Stimulated activated CD4-positive, alpha-beta T cell treated with anti-CD3 and anti-CD28 coated beads, TNF-alpha, amount 100 ng/mL, for 1 hour (primary cell): ENCODE results near the gene YBX2.

Source experiments
- DNase-seq, 3 donors: peaks; one replicate each; pipeline ENCODE4 v3.0.0-alpha.2; 2020; ENCODE audit warnings: low read depth in 3 of 3, low spot score in 1 of 3

YBX2 gene

DNA sequence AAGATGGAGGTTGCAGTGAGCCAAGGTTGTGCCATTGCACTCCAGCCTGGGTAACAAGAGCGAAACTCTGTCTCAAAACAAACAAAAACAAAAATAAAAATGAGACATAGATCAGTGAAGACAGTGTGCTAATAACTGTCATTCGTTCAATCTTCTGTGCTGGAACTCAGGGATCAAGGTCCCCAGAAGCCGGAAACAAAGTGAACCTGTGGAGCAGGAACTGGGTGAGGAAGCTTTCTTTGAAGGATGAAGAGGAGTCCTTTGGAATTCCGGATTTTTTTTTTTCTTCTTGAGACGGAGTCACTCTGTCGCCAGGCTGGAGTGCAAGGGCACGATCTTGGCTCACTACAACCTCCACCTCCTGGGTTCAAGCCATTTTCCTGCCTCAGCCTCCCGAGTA lies 15.0 kb downstream of the YBX2 start:
- no peak for DNase-seq

- DNase-seq = no peak
Measured at GRCh38 chr17:7266784-7267183, 27.7 kb downstream of the YBX2 start.

DNA sequence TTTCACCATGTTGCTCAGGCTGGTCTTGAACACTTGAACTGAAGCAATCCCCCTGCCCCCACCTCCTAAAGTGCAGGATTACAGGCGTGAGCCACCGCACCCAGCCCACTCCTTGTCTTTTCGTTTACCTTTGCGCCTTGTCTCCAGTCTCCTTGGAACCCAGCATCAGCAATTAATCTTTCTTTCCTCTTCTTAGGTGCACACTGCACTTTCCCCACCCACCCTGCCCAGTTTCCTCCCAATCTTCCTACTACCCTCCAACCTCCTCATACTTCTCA lies 30.7 kb downstream of the YBX2 start:
- no peak for DNase-seq

DNA sequence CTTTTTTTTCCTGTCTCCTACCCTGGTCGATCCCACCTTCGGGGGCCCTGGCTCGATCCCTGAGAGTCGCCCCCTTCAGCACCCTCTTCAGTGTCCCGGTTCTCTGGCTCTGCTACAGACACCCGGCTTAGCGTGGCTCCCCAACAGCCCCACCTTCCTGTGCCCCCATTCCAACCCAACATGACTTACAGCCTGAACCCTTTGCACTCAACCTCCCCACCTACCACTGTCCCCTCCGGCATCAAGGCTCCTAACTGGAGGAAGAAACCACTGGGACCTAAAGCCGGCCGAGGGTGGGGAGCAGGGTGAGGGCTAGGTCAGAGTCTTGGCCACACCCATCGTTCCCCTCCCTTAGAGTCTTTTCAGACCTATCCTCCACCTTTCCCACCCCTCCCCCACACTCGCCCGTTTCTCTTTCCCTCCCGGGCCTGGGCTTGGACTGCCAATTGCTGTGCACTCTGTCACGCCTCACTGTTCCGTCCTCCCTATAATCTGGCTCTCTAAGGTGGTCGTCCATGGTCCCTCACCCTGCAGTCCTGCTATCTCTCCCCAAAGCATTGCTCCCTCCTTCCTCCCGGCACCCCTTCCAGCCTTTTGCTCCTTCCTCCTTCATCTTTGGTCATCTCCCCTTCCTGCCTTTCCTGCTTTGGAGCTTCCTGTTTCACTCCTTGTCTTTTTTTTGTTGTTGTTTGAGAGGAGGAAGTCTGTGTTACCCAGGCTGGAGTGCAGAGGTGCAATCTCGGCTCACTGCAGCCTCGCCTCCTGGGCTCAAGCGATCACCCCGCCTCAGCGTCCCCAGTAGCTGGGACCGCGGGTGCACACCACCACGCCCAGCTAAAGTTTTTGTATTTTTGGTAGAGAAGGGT lies 31.3 kb downstream of the YBX2 start:
- DNase-seq = no peak

DNA sequence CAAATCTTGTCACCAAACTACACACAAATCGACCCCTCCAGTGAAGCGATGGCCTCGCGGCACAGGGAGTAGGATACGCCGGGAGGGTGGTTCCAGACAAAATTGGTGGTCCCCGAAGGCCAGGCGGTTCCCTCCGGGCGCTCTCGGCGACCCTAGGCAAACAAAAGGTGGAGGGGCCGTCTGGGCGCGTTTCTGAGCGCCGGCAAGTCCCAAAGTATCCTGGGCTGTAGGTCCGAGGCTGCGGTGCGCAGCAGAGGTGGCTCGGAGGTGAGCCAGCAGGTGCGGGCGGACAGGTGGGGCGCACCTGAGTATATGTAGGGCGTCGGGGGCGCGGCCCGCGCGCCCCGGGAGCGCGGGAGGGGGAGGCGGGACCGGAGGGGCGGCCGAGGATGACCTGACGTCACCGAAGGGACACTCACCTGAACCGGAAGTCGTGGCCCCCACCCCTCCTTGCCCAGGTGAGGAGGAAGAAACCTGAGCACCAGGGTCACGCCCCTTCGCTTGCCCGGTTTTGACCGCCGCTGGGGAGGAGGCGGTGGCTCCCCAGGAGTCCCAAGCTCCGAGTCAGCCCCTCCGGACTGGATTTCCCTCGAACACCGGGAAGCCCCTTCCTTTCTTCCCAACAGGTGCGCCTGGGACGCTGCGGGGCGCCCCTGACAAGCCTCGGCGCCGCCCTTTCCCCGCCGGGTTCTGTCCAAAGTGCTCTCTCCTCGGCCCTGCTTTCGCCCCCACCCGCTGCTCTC lies 32.1 kb downstream of the YBX2 start, which contains the start of gene CLDN7:
Gene CLDN7, minus strand, starts transcription at position 287 of the 743 bp plus-strand sequence. CDS start 435 bp downstream, outside the sequence.
- DNase-seq = no peak

DNA sequence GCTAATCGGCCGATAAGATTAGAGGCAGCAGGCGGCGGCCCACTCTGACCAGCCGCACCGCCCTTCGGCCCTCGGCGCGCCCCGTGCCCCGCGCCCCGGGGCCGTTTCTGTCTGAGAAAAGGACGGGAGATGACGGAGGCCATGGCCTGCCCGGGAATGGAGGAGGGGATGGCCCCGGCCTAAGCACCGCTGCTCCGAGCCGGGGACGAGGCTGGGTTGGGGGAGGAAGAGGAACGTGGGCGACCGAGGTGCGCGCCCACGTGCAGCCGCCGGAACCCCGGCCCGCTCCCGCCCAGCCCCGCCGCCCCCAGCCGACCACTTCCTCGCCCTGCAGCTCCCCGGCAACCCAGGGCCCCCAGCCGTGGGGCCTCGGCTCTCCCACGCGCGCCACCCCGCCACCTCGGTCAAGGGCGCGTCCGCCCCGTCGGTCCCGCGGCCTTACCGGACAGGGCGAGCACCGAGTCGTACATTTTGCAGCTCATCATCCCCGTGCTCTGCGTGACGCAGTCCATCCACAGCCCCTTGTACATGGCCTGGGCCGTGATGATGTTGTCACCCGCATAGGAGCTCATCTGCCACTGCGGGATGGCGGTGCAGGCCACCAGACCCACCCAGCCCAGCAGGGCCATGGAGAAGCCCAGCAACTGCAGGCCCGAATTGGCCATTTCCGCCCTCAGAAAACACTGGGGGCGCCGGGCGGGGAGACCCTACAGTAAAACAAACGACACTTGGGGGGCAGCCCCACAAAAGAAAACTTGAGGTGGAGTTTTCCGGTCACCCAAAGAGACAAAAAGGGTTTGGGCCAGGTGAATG lies 32.9 kb downstream of the YBX2 start:
- no peak for DNase-seq

DNA sequence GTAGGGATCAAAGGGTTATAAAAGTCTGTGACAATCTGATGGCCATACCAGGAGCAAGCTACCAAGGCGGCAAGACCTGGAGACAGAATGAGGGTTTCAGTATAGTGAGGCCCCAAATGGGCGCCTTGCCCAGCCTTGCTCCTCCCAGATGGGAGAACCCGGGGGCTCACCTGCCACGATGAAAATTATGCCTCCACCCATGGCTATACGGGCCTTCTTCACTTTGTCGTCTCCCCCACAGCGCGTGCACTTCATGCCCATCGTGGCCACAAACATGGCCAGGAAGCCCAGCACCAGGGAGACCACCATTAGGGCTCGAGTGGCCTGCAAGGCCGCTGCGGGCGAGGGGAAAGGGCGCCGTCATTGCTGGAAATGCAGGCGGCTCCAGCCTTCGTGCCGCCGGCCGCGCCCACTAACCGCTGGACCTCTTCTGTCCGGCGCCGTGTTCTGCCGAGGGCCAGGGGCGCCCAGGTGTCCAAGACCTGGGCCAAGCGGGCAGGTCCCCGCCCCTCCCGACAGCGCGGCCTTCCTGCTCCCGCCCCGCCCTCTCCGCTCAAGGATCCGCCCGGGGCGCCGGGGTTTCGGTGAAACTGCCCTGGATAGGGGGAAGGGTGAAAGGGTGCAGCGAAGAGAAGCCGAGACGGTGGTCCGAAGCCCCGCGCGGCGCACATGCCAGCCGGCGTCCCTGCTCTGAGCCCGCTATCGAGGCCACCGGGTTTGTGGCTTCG lies 33.6 kb downstream of the YBX2 start:
- no peak for DNase-seq

- no peak for DNase-seq
Measured at GRCh38 chr17:7260151-7260550, 34.3 kb downstream of the YBX2 start.

DNA sequence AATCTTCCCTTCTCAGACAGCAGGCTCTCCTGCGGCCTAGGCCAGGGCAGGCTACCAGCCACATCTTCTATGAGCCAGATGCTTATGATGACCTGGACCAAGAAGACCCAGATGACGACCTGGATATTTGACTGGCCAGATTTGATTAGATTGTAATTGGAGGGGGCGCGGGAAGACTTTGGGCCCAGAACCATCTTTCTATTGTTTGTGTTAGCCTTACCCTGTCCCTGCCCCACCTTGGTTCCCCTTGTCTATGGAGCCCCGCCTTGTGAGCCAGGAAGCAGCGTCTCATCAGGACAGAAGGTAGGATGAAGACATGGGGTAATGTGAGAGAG lies 34.9 kb downstream of the YBX2 start:
- no peak for DNase-seq

- DNase-seq = no peak
Measured at GRCh38 chr17:7258731-7259554, 35.5 kb downstream of the YBX2 start.

DNA sequence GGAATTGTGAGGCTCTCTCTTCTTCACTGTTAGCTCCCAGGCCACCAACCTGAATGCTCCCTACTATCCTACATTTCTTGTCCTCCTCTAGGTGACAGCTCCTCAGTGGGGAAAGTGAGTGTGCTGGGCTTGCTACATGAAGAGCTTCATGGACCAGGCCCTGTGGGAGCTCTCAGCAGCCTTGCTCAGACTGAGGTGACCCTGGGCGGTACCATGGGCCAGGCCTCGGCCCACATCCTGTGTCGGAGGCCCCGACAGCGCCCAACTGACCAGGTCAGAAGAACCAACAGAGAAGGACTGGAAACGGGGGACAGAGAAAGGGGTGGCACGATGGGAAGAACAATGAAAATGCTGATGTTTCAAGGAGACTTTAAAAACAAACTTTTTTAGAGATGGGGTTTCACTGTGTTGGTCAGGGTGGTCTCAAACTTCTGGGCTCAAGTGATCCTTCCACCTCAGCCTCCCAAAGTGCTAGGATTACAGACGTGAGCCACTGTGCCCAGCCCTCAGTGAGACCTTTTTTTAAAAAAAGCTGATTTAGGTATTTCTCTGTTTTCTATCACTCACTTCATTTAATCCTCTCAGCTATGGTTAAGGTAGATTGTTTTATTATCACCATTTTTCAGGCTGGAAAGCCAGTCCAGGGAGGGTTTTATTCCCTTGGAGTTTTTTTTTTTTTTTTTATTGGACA lies 37.5 kb downstream of the YBX2 start:
- no peak for DNase-seq

GRCh38 chr17:7254511-7254910 lies 39.9 kb downstream of the YBX2 start:
- no peak for DNase-seq

GRCh38 chr17:7253082-7253481 lies 41.4 kb downstream of the YBX2 start:
- no peak for DNase-seq

DNA sequence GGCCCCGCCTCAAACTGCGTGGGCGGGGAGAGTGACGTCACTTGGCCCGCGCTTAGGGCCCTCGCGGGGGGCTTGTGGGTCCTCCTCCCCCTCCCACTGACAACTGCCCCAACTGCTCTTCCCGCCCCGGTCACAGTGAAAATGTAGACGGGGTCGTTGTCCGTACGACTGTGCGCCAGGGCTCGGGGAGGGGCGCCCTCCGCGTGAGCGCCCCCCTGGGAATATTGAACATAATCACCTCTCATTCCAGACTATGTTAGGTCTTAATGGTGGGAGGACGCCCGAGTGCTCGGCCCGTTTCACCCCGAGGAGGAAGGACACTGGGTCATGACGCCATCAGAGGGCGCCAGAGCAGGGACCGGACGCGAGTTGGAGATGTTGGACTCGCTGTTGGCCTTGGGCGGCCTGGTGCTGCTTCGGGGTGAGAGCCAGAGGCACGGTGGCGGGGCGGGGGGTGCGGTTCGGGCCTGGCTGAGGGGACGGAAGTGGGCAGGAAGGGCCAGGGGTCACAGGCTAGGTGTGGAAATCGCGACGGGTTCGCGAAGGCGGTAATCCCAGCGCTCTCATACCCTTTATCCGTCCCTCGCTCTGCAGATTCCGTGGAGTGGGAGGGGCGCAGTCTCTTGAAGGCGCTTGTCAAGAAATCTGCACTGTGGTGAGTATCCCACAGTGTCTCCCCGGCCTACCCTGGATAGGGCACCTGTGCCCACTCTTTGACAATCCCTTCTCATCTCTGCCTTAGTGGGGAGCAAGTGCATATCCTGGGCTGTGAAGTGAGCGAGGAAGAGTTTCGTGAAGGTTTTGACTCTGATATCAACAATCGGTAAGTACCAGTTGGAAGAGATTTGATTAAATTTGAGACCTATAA lies 42.0 kb downstream of the YBX2 start, which contains the start of gene ELP5:
Gene ELP5, plus strand, starts transcription at position 40 of the 868 bp plus-strand sequence. Its CDS starts 336 bp downstream, at position 376.
- peak; percentile 56 to 75 (median 59) for DNase-seq

GRCh38 chr17:7251661-7252175 lies 42.7 kb downstream of the YBX2 start, which contains the start of gene CTDNEP1:
Gene CTDNEP1, minus strand, starts transcription at chr17:7251734. Its CDS starts 438 bp downstream, at chr17:7251296.
- DNase-seq = peak; percentile 98 to 99 (median 98)

- DNase-seq = no peak
Measured at GRCh38 chr17:7250695-7251627, 43.5 kb downstream of the YBX2 start.

DNA sequence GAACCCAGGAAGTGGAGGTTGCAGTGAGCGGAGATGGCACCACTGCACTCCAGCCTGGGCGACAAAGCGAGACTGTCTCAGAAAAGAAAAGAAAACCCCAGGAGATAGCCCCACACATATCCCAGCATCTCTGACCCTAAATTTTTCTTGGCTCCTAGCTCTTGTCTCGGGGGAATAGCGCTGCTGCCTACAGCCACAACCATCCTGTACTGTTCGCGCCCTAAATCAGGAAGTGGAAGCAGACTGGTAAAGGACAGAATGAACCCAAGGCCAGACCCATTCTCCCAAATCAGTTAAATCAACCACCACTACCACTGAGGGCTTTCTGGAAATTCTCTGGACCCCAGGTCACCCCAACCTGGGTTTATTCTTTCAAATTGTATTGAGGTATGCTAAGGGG lies 44.6 kb downstream of the YBX2 start:
- DNase-seq = no peak
